ENCODE measurements around the gene GPATCH2L. TPM values are rescaled to one million over a fixed set of nuclear protein-coding genes. Genes with fewer than 3 reads are reported as not detected.

GPATCH2L gene
- total and polyA plus RNA-seq, 2 of the 13 experiments (the other 11 are each of a cell fraction or from before 2014, with no cell fraction given): 14.4 to 29.0 TPM

DNA sequence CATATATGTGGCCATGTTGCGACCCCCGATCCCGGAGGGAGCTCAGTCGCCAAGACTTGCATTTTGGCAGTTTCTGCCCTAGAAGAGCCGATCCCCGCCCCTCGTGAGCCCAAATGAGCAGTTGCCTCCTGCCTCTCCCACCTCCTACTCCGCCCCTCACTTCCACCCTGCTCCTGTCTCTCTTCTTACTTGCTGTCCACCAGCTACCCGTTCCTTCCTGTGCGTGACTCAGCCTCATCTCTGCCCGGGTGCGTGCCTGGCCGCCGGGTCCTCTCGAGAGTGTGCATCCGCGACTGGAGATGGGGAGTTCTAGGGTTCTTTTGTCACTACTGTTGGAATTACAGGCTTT lies 585 bp downstream of the GPATCH2L start (continued):
- TF ChIP-seq JUNB (CRISPR knock-in tag; IDR thresholded peaks at IDR 0.05; ENCODE audit: borderline replicate concordance) (no peak), ATF7 (IDR thresholded peaks at IDR 0.05) (no peak), ATF7 (CRISPR knock-in tag; IDR thresholded peaks at IDR 0.05) (no peak), ZNF790 (CRISPR knock-in tag; IDR thresholded peaks at IDR 0.05; ENCODE audit: borderline replicate concordance) (no peak; the same call in 1 of the 2 replicates), FOXA3 (CRISPR knock-in tag; IDR thresholded peaks at IDR 0.05) (no peak), TMF1 (CRISPR knock-in tag; IDR thresholded peaks at IDR 0.05; ENCODE audit: low read depth) (no peak), TGIF2 (CRISPR knock-in tag; IDR thresholded peaks at IDR 0.05) (no peak; the same call in 1 of the 2 replicates), PHF21A (CRISPR knock-in tag; IDR thresholded peaks at IDR 0.05) (no peak), NFE2 (CRISPR knock-in tag; IDR thresholded peaks at IDR 0.05) (0 out of 2 replicates have a peak, but pooled peaks have one; percentile 52), ZNF782 (CRISPR knock-in tag; IDR thresholded peaks at IDR 0.05; ENCODE audit: borderline replicate concordance) (0 out of 2 replicates have a peak, but pooled peaks have one; percentile 10), GATAD1 (CRISPR knock-in tag; IDR thresholded peaks at IDR 0.05) (no peak), ZNF674 (CRISPR knock-in tag; IDR thresholded peaks at IDR 0.05; ENCODE audit: low read depth) (no peak), PAF1 (CRISPR knock-in tag; IDR thresholded peaks at IDR 0.05) (no peak), ETV5 (CRISPR knock-in tag; IDR thresholded peaks at IDR 0.05; ENCODE audit: borderline replicate concordance) (0 out of 2 replicates have a peak, but pooled peaks have one; percentile 12), SOX6 (IDR thresholded peaks at IDR 0.05) (no peak), SOX6 (CRISPR knock-in tag; IDR thresholded peaks at IDR 0.05) (no peak), ZFX (CRISPR knock-in tag; IDR thresholded peaks at IDR 0.05; ENCODE audit: low read depth) (no peak)
- TF ChIP-seq, protein P1, sequence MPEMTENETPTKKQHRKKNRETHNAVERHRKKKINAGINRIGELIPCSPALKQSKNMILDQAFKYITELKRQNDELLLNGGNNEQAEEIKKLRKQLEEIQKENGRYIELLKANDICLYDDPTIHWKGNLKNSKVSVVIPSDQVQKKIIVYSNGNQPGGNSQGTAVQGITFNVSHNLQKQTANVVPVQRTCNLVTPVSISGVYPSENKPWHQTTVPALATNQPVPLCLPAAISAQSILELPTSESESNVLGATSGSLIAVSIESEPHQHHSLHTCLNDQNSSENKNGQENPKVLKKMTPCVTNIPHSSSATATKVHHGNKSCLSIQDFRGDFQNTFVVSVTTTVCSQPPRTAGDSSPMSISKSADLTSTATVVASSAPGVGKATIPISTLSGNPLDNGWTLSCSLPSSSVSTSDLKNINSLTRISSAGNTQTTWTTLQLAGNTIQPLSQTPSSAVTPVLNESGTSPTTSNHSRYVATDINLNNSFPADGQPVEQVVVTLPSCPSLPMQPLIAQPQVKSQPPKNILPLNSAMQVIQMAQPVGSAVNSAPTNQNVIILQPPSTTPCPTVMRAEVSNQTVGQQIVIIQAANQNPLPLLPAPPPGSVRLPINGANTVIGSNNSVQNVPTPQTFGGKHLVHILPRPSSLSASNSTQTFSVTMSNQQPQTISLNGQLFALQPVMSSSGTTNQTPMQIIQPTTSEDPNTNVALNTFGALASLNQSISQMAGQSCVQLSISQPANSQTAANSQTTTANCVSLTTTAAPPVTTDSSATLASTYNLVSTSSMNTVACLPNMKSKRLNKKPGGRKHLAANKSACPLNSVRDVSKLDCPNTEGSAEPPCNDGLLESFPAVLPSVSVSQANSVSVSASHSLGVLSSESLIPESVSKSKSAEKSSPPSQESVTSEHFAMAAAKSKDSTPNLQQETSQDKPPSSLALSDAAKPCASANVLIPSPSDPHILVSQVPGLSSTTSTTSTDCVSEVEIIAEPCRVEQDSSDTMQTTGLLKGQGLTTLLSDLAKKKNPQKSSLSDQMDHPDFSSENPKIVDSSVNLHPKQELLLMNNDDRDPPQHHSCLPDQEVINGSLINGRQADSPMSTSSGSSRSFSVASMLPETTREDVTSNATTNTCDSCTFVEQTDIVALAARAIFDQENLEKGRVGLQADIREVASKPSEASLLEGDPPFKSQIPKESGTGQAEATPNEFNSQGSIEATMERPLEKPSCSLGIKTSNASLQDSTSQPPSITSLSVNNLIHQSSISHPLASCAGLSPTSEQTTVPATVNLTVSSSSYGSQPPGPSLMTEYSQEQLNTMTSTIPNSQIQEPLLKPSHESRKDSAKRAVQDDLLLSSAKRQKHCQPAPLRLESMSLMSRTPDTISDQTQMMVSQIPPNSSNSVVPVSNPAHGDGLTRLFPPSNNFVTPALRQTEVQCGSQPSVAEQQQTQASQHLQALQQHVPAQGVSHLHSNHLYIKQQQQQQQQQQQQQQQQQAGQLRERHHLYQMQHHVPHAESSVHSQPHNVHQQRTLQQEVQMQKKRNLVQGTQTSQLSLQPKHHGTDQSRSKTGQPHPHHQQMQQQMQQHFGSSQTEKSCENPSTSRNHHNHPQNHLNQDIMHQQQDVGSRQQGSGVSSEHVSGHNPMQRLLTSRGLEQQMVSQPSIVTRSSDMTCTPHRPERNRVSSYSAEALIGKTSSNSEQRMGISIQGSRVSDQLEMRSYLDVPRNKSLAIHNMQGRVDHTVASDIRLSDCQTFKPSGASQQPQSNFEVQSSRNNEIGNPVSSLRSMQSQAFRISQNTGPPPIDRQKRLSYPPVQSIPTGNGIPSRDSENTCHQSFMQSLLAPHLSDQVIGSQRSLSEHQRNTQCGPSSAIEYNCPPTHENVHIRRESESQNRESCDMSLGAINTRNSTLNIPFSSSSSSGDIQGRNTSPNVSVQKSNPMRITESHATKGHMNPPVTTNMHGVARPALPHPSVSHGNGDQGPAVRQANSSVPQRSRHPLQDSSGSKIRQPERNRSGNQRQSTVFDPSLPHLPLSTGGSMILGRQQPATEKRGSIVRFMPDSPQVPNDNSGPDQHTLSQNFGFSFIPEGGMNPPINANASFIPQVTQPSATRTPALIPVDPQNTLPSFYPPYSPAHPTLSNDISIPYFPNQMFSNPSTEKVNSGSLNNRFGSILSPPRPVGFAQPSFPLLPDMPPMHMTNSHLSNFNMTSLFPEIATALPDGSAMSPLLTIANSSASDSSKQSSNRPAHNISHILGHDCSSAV (CRISPR knock-in tag; IDR thresholded peaks at IDR 0.05; ENCODE audit: borderline replicate concordance): no peak
- TF ChIP-seq, protein P2, sequence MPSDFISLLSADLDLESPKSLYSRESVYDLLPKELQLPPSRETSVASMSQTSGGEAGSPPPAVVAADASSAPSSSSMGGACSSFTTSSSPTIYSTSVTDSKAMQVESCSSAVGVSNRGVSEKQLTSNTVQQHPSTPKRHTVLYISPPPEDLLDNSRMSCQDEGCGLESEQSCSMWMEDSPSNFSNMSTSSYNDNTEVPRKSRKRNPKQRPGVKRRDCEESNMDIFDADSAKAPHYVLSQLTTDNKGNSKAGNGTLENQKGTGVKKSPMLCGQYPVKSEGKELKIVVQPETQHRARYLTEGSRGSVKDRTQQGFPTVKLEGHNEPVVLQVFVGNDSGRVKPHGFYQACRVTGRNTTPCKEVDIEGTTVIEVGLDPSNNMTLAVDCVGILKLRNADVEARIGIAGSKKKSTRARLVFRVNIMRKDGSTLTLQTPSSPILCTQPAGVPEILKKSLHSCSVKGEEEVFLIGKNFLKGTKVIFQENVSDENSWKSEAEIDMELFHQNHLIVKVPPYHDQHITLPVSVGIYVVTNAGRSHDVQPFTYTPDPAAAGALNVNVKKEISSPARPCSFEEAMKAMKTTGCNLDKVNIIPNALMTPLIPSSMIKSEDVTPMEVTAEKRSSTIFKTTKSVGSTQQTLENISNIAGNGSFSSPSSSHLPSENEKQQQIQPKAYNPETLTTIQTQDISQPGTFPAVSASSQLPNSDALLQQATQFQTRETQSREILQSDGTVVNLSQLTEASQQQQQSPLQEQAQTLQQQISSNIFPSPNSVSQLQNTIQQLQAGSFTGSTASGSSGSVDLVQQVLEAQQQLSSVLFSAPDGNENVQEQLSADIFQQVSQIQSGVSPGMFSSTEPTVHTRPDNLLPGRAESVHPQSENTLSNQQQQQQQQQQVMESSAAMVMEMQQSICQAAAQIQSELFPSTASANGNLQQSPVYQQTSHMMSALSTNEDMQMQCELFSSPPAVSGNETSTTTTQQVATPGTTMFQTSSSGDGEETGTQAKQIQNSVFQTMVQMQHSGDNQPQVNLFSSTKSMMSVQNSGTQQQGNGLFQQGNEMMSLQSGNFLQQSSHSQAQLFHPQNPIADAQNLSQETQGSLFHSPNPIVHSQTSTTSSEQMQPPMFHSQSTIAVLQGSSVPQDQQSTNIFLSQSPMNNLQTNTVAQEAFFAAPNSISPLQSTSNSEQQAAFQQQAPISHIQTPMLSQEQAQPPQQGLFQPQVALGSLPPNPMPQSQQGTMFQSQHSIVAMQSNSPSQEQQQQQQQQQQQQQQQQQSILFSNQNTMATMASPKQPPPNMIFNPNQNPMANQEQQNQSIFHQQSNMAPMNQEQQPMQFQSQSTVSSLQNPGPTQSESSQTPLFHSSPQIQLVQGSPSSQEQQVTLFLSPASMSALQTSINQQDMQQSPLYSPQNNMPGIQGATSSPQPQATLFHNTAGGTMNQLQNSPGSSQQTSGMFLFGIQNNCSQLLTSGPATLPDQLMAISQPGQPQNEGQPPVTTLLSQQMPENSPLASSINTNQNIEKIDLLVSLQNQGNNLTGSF (CRISPR knock-in tag; IDR thresholded peaks at IDR 0.05): no peak
